A549 (cell line): Measurements from ENCODE around the gene VPS13A.

Experiments
- CTCF ChIP-seq: fragments of >200 bp; sonication (Bioruptor Twin); formaldehyde crosslinking; IDR thresholded peaks from 3 replicates; pipeline ENCODE4 v1.5.1; 2016
- MAFK ChIP-seq: fragments of 450-650 bp; IDR thresholded peaks from 2 replicates; pipeline ENCODE4 v1.6.1; 2014; ENCODE audit not compliant: partially characterized antibody
- TF ChIP-seq, protein P1 (sequence below): fragments of 450-650 bp; IDR thresholded peaks from 2 replicates; pipeline ENCODE4 v1.6.1; 2014; ENCODE audit warnings: antibody characterized with exemption

DNA sequence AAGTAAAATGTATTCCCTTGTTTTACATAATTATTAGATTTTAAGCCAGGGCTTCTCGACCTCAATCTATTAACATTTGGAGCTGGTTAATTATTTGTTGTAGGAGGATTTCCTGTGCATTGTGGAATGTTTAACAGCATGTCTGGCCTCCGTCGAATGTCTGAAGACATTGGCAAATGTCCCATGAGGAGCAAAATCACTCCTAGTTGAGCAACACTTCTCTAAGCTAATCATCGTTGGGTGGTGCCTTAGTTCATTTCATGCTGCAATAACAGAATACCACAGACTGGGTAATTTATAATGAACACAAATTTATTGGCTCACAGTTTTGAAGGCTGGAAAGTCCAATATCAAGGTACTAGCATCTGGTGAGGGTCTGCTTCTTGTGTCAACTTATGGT is 13.4 kb upstream of the VPS13A start:
- no peak for TF ChIP-seq CTCF
- TF ChIP-seq MAFK: no peak
- TF ChIP-seq, protein P1, sequence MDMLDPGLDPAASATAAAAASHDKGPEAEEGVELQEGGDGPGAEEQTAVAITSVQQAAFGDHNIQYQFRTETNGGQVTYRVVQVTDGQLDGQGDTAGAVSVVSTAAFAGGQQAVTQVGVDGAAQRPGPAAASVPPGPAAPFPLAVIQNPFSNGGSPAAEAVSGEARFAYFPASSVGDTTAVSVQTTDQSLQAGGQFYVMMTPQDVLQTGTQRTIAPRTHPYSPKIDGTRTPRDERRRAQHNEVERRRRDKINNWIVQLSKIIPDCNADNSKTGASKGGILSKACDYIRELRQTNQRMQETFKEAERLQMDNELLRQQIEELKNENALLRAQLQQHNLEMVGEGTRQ: no peak
